Measurements from ENCODE around the gene ZNF804B. TPM values are rescaled to one million over a fixed set of nuclear protein-coding genes. Genes with fewer than 3 reads are reported as not detected.

ZNF804B gene
- total and polyA plus RNA-seq, 9 of the 15 experiments (the other 6 are each of a cell fraction or from before 2014, with no cell fraction given): 0.04 to 0.22 (median 0.09) TPM; not detected in 6

DNA sequence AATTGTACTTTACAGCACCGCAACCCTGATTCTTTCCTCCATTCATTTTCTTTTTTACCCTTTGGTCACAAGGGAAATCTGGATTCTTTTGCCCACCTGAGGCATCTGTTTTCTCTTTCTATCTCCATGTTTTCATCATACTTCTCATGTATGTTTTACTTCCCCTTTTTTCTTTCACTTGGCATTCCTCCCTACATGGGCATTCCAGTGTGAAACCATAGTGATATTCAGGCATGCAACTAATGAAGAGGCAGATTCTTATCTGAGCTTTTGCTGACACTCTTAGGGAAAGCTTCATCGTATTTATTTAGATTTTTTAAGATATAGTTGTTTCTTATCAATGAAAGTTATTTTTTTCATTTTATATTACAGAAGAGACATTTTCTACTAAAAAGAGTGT is 441.3 kb downstream of the ZNF804B start:
- Histone ChIP-seq H3K4me3 (no peak overlapping the region), H3K9ac (ENCODE audit: insufficient read depth in 1 of 2, low read depth in 2 of 2, low read length in 2 of 2) (no peak overlapping the region), H2AFZ (ENCODE audit: low read depth, low read length) (no peak overlapping the region), H3K4me2 (ENCODE audit: insufficient read depth, low read length) (no peak overlapping the region), H3K27ac (ENCODE audit: extremely low read depth, low read depth, low read length) (no peak overlapping the region), H3K36me3 (ENCODE audit: control insufficient read depth, insufficient read depth, low read length) (no peaks in the 10 kb centered on the region), H3K9me3 (replicated peaks; ENCODE audit: control insufficient read depth, insufficient read depth, low read depth, low read length) (no peaks in the 10 kb centered on the region), H3K4me1 (replicated peaks in 1 of 2; ENCODE audit: control insufficient read depth in 2 of 2, insufficient read depth in 2 of 2, low read length in 2 of 2) (no peaks in the 10 kb centered on the region), H3K9me1 (ENCODE audit: control insufficient read depth, insufficient read depth, low read length) (no peaks in the 10 kb centered on the region), H4K20me1 (replicated peaks; ENCODE audit: control insufficient read depth, insufficient read depth, low read length) (no peaks in the 10 kb centered on the region), H3K27me3 (ENCODE audit: control insufficient read depth in 2 of 2, insufficient read depth in 2 of 2, low read length in 2 of 2) (no peaks in the 10 kb centered on the region), H3K79me2 (ENCODE audit: control insufficient read depth, insufficient read depth, low read length) (no peaks in the 10 kb centered on the region)
- intact Hi-C loops (cut with micrococcal nuclease) (no loop called here), in situ Hi-C loops (cut with MboI) (no loop called here)
- DNase-seq (ENCODE audit: extremely low read depth in 1 of 4, low spot score in 3 of 4) (no peak), FAIRE-seq (no peak), ATAC-seq (no peak)
- BruUV-seq (replicated peaks): no TSS peak
- WGBS (ENCODE audit: insufficient coverage, low coverage, missing lambda C conversion rate): 2% methylated on average over 2 of the region's 2 CpGs
- no peak for TF ChIP-seq SRSF1 (IDR thresholded peaks at IDR 0.05; ENCODE audit: low read depth, low read length)
- TF ChIP-seq HDAC2 (IDR thresholded peaks at IDR 0.05): no peak
- TF ChIP-seq ZNF277 (CRISPR knock-in tag; IDR thresholded peaks at IDR 0.05; ENCODE audit: borderline replicate concordance): no peak
- TF ChIP-seq ESRRA (IDR thresholded peaks at IDR 0.05; ENCODE audit: borderline replicate concordance, low read depth): no peak
- TF ChIP-seq DLX4 (CRISPR knock-in tag; IDR thresholded peaks at IDR 0.05): no peak
- TF ChIP-seq DNMT1 (IDR thresholded peaks at IDR 0.05): no peak
- TF ChIP-seq NEUROD1 (IDR thresholded peaks at IDR 0.05; ENCODE audit: borderline replicate concordance, low read depth, low read length, partially characterized antibody): no peak
- no peak for TF ChIP-seq PHF20 (IDR thresholded peaks at IDR 0.05; ENCODE audit: partially characterized antibody)
- TF ChIP-seq ZNF431 (CRISPR knock-in tag; IDR thresholded peaks at IDR 0.05): no peak
- no peak for TF ChIP-seq THRAP3 (IDR thresholded peaks at IDR 0.05; ENCODE audit: borderline replicate concordance)
- no peak for TF ChIP-seq ZBTB2 (IDR thresholded peaks at IDR 0.05)
- POLR2A ChIA-PET: no interaction called here
- CTCF ChIA-PET (ENCODE audit: low intra/inter-chr PET ratio): no interaction called here

Data from K562 (cell line).